GM19324 (cell line): ENCODE results near the gene SLC6A7.

Source experiments
- ATAC-seq: cut with Tn5 transposase; IDR thresholded peaks from one replicate; pipeline ENCODE4 v1.9.1; 2021; ENCODE audit warnings: mild to moderate bottlenecking, moderate library complexity; ENCODE audit not compliant: unreplicated experiment, low FRiP score

The SLC6A7 gene

DNA sequence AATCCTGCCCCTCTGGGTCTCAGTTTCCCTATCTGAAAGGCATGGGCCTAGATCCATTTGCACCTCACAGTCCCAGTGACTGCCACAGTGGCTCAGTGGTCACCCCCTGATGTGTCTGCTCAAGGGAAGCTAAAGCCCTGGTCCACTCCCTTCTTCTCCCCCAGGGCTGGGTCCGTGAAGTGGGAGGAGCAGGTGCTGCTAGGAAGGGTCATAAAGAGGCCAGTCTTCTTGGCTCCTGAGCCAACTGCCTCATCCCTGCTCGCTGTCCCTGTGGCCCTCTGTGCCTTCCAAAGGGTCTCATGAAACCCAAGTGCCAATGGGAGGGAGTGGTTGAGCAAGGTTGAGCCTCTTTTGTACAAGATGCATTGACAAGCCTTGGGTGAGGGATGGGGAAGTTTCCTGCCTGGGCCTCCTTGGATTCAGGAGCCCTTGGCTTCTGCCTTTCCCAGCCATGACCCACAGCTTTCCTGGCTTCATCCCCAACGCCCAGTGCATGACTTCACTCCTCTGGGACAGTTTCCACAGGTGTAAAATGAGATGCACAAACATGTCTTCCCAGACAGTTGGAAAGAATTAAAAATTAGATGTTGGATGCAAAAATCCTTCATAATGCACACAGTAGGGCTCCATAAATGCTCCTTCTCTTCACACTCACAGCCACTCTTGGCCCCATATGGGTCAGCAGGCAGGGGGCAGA, 1.6 kb upstream of the SLC6A7 start:
- ATAC-seq, result no peak

- no peak for ATAC-seq
Observed at GRCh38 chr5:150189326-150189725, 536 bp upstream of the SLC6A7 start.

DNA sequence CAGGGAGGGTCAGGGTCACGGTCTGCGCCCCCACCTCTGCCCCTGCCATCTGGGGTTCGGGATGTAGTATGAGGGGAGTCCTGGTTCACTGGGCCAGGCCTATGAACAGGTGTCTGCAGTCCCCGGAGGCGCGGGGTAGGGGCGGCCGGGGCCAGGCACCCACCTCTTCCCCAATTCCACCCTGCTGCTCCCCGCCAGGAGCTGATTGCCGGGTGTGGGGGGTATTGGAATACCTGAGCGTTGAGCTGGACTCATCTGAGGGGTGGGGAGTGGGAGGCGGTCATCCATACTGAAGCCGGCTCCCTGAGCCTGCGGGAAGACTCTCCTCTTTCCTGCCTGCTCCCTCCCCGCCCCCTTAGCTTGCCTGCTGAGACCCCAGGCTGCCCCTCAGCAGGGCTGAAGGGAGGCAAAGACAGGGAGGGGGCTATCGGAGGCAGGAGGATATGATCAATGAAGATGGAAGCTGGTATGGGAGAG, 679 bp downstream of the SLC6A7 start:
- no peak for ATAC-seq

DNA sequence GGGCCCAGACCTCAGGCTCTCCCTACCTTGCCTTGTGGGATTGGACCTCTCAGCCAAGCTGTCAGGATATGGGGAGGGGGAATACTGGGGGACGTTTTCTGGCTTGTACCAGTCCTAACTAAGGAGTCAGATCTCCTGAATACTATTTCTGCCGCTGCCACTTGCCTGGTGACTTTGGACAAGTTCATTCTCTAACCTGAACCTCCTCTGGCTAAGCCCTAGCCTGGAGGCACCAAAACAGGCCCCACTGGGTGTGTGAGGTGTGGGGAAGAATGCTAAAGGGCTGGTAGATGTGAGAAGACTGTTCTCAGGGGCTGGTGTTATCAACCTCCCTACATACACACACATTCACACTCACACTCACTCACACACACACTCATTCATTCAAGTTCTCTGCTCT, 1.1 kb downstream of the SLC6A7 start:
- ATAC-seq, result no peak

DNA sequence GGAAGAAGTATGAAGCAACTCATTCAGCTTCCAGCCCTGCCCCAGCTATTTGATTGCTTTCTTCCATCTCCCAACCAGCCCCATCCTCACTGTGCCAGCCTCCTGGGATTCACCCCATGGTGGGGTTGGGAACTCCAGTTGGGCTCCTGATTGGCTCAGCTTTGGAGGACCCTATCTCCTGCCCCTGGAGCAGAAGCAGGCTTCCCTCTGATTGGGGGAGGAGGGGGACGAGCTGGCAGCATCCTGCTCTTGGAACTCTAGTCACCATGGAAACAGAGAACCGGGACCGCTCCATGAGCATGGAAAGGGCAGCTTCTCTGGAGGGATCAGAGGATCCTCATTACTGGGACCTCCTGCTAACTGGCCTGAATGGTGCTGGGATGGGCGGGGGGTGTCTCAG, 2.6 kb downstream of the SLC6A7 start:
- no peak for ATAC-seq

- no peak for ATAC-seq
Observed at GRCh38 chr5:150195736-150196485, 6.0 kb downstream of the SLC6A7 start.

DNA sequence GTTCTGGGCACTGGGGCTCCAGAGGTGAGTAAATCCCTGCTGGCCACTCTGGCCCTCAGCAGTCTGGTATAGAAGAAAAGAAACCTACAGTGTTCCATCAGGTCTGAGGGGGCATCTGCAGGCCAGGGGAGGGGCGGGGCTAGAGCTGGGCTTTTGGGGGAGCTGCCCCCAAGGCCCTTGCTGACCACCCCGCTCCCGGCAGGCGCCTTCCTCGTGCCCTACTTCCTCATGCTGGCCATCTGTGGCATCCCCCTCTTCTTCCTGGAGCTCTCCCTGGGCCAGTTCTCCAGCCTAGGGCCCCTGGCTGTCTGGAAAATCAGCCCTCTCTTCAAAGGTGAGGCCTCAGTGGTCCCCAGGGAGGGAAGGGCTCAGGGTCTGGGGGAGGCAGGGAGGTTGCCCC, 6.7 kb downstream of the SLC6A7 start:
- no peak for ATAC-seq

DNA sequence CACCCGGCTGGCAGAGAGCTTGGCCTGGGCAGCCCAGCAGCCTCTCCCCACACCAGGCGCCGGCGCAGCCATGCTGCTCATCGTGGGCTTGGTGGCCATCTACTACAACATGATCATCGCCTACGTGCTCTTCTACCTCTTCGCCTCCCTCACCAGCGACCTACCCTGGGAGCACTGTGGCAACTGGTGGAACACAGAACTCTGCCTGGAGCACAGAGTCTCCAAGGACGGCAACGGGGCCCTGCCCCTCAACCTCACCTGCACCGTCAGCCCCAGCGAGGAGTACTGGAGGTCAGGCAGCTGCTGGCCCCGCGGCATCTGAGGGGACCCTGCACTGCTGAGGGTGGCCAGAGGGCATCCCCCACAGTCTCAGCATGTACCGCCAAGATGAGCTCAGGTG, 7.1 kb downstream of the SLC6A7 start:
- no peak for ATAC-seq

GRCh38 chr5:150197476-150197875, 7.6 kb downstream of the SLC6A7 start:
- ATAC-seq, result no peak

GRCh38 chr5:150202501-150202900, 12.6 kb downstream of the SLC6A7 start:
- no peak for ATAC-seq

- no peak for ATAC-seq
Observed at GRCh38 chr5:150203832-150204589, 14.1 kb downstream of the SLC6A7 start.

GRCh38 chr5:150204590-150204960, 14.7 kb downstream of the SLC6A7 start:
- ATAC-seq, result no peak

DNA sequence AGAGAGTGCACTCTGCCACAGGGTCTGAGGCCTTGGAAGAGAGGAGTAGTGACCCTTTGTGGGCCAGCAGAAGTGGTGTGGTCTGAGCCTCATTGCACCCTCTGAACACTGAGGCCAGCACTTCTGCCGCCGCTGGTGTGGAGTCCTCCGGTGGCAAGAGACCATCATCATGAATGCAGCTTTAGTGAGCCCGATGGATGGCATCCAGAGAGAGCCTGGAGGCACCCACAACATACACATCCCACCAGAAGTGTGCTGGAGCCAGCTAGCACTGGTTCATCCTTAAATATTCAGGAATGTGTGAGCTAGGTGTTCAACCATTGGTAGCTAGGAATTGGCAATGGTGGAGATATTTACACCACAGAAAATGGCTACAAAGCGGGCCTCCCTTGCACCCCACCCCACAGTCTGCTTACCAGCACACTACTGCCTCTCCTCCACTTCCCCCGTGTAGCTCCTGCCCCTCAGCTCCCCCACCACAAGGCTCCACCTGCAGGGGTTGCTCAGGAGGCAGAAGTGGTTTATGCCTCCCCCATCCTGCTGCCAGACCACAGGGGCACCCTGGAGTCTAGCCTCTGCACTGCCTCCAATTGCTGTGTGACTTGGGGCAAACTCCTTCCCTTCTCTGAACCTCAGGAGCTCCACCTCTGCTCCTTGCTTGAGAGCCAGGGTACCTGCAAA, 16.4 kb downstream of the SLC6A7 start:
- ATAC-seq, result no peak

DNA sequence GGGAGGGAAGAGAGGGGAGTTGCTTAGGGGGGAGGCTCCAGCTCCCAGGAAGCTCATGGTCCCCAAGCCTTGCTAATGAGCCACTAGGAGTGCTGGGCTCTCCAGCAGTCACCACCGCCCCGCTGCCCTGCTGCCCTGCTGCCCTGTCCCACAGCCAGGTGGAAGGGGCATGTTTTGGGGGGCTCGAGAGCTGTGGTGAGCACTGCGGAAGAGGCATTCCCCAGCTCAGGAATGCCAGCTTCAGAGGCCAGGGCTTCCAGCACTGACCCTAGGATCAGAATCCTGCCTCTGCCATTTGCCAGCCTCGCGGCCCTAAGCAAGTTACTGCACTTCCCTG, 16.9 kb downstream of the SLC6A7 start:
- no peak for ATAC-seq

GRCh38 chr5:150208187-150209098, 18.6 kb downstream of the SLC6A7 start:
- ATAC-seq, result no peak

DNA sequence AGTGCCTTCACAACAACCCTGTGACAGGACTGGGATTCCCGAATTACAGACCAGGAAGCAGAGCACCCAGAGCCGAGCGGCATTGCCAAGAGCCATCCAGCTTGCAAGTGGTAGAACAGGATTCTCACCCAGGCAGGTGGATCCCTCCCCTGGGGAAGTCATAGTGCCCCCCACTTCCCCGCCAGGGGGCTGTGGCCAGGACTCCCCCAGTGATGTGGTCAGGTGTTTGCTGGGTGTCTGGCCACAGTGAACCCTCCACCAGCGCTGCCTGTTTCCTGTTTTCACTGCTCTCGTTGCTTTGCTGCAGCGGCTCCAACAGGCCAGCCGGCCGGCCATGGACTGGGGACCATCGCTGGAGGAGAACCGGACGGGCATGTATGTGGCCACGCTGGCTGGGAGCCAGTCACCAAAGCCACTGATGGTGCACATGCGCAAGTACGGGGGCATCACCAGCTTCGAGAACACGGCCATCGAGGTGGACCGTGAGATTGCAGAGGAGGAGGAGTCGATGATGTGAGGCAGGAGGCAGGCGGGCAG, 19.3 kb downstream of the SLC6A7 start:
- no peak for ATAC-seq

DNA sequence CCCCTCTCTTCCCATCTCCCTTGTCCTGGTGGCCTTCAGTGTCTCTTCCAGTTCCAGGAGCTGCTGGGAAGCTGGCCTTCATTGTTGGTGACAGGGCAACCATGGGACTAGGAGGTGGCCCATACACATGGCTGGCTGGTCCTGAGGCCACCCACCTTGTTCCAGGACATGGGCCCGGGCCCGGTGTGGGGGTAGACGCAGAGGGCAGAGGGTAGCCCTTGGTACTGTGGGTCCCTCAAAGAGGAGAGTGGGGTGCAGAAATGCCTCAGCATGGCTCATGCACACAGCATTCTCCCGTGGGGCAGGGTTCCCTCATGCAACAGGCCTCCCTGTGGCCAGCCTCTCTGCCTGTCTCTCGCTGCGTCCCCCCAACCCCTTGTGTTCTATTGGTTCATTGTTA, 20.8 kb downstream of the SLC6A7 start:
- ATAC-seq, result no peak

DNA sequence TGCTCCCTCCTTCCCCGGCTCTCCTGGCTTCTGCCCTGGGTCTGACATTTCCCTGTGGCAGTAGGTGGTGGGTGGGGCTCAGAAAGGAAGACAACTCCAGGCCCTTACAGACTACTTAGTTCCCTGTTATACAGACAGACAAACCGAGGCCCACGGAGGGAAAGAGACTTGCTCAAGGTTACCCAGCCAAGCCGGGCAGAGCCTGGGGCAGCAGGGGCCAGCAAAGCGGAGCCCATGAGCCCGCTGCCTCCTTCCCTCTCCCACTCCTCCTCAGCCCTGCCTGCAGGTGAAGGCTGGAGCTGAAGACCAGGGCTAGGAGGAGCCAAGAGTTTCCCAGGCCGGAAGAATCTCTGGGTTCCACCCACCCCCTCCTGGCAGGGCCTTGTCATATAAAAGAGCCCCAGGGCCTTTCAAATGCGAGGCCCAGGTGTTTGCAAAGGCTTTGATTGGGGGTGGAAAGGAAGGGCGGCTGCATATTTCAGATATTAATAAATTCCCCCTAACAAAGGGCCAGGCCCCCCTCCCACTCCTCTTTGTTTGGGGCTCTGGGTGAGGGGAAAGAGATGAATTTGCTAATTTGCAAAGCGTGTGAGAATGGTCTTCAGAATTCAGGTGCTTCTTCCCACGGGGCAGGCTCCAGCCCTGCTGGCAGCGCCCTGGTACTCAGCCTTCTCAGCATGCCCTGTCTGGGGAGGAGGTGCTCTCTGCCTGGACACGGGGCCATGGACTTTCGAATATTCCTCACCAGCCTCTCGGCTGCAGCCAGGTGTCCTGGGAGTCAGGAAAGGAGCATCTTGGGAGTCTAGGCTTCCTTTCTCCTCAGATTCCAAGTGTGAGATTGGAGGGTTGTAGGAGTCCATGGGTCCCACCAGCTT, 21.5 kb downstream of the SLC6A7 start:
- no peak for ATAC-seq

GRCh38 chr5:150213530-150213929, 23.7 kb downstream of the SLC6A7 start:
- ATAC-seq, result no peak
